C4-2B (cell line): ENCODE data around the gene EIF4H.

Source experiments
- H3K27ac ChIP-seq: fragments of 450-650 bp; 2 replicates; pipeline ENCODE4 v1.5.1; 2017
- ZFX ChIP-seq: fragments of 450-650 bp; IDR thresholded peaks from 2 replicates; pipeline ENCODE4 v1.6.1; 2017
- TF ChIP-seq, protein P1 (sequence below): fragments of 450-650 bp; conservative IDR thresholded peaks from 2 replicates; pipeline ENCODE4 v1.5.1; 2017; ENCODE audit warnings: mild to moderate bottlenecking

The EIF4H gene

DNA sequence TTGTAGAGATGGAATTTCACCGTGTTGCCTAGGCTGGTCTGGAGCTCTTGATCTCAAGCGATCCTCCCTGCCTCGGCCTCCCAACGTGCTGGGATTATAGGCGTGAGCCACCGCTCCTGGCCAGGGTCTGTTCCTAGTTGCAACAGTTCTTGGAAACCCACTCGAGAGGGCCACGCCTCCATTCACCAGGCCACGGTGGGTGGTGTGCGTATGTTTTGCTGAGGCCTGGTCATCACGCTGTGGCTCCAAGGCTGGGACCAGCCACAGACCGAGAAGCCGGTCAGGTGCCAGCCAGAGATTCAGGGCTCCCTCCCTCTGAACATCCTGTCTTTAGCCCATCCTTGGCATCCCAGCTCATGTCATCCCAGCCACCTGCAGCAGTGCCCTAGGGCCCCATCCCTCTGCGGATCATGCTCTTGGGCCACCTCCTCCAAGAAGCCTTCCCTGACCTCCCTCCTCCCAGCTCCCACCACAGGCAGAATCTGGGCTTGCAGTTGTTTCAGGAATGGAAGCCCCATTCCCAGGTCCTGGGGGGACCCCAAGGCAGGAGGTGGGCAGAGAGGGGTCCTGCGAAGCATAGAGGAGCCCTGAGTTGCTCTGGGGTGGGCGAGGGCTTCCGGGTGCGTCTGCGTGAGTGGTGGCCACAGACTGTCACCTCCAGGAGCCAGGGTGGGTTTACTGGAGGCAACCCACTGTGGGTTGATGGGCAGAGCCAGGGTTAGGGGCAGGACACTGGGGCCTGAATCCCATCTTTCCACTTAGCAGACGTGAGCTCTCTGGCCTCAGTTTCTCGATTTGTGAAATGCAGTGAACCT lies 40.9 kb downstream of the EIF4H start:
- no peak for TF ChIP-seq ZFX
- TF ChIP-seq, protein P1, sequence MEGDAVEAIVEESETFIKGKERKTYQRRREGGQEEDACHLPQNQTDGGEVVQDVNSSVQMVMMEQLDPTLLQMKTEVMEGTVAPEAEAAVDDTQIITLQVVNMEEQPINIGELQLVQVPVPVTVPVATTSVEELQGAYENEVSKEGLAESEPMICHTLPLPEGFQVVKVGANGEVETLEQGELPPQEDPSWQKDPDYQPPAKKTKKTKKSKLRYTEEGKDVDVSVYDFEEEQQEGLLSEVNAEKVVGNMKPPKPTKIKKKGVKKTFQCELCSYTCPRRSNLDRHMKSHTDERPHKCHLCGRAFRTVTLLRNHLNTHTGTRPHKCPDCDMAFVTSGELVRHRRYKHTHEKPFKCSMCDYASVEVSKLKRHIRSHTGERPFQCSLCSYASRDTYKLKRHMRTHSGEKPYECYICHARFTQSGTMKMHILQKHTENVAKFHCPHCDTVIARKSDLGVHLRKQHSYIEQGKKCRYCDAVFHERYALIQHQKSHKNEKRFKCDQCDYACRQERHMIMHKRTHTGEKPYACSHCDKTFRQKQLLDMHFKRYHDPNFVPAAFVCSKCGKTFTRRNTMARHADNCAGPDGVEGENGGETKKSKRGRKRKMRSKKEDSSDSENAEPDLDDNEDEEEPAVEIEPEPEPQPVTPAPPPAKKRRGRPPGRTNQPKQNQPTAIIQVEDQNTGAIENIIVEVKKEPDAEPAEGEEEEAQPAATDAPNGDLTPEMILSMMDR = no peak
- H3K27ac ChIP-seq = no peak overlapping the region

DNA sequence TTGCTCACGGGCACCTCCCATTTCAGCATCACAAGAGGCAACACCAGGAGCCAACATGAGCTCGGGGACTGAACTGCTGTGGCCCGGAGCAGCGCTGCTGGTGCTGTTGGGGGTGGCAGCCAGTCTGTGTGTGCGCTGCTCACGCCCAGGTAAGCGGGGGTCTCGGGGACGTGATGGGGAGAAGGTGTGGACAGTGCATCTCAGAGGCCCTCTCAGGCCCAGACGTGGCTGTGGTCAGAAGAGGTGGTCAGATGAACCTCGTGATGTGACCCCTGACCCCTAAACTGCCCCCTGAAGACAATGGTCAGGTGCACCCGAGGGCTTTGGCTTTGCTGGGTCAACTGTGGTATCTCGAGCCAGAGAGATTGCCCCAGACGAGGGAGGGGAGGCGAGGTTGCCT lies 41.8 kb downstream of the EIF4H start:
- no peak overlapping the region for H3K27ac ChIP-seq

GRCh38 chr7:74216361-74216761 lies 42.2 kb downstream of the EIF4H start:
- TF ChIP-seq, protein P1 = no peak
- no peak for TF ChIP-seq ZFX
- H3K27ac ChIP-seq = no peak overlapping the region

More for the DNA sequence above, 41.8 kb downstream of the EIF4H start:
- TF ChIP-seq, protein P1 = no peak
- no peak for TF ChIP-seq ZFX

DNA sequence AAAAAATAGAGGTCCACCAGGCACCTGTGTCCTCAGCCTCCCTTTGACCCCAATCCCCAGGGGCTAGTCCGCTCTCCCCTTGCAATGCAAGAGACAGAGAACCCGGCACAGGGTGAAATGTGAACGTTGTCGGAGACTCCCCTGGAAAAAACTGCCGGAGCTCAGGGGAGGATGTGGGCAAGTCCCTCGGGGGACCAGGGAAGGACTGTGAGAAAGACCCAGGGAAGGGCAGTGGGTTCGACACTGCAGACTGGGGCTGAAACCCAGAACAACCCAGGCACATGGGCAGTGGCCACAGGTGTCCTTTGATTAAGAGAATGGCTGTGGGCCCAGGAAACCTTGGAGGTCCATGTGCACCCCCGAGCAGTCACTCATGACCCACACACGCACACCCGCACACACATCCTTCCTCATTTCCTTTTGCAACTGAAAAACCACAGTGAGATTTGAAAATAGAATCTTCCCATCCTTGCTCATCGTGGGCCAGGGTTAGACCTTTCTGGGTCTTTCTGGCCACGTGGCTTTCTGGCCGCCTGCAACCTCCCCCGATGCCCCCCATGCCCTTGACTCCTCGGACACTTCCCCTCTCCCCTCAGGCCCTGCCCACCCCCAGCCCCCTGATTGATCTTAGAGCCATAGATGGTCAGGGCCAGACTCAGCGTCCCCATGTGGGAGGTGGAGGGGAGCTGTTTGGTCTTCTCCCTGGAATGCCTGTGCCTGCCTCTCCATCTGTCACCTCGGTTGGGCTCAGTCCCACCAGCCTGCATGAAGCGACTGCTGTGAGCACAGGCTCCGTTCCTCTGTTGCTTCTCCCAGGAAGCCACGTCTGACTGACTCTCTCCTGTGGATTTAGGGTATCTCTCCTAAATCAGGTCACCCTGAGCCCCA lies 43.5 kb downstream of the EIF4H start:
- no peak overlapping the region for H3K27ac ChIP-seq
- TF ChIP-seq ZFX = no peak
- TF ChIP-seq, protein P1 = no peak

- no peak for TF ChIP-seq ZFX
- TF ChIP-seq, protein P1 = no peak
- H3K27ac ChIP-seq = no peak overlapping the region
Observed at GRCh38 chr7:74218343-74218698, 44.2 kb downstream of the EIF4H start.

GRCh38 chr7:74219416-74219815 lies 45.3 kb downstream of the EIF4H start:
- TF ChIP-seq ZFX = no peak
- TF ChIP-seq, protein P1 = no peak
- H3K27ac ChIP-seq = no peak overlapping the region

- H3K27ac ChIP-seq = no peak overlapping the region
- TF ChIP-seq ZFX = no peak
- TF ChIP-seq, protein P1 = no peak
Observed at GRCh38 chr7:74220229-74220628, 46.1 kb downstream of the EIF4H start.
